ENCODE measurements around the gene NMT1. TPM values are rescaled to one million over a fixed set of nuclear protein-coding genes. Genes with fewer than 3 reads are reported as not detected.
"Not testable (repeated sequence)": the region's sequence is repeated elsewhere in the genome, so short reads cannot be mapped to it uniquely, and the experiment has no call there.

The NMT1 gene
- total and polyA plus RNA-seq, 4 donors, result 37.7 to 120 (median 48.9) TPM

GRCh38 chr17:45123930-45124796, 63.0 kb downstream of the NMT1 start:
- no peaks in the 10 kb centered on the region for H3K27me3 ChIP-seq (ENCODE audit: control insufficient read depth in 3 of 3, insufficient read depth in 3 of 3, low read length in 2 of 3)
- peaks cover 0 to 7% (median 0%) of the 10 kb centered on the region in 4 donors for H3K36me3 ChIP-seq (ENCODE audit: control insufficient read depth in 4 of 4, insufficient read depth in 4 of 4, low read length in 4 of 4)
- no peaks in the 10 kb centered on the region for H3K9me3 ChIP-seq (ENCODE audit: control insufficient read depth in 4 of 4, insufficient read depth in 3 of 4, low read length in 3 of 4)
- H3K4me3 ChIP-seq, result no peak overlapping the region
- WGBS, 2 donors, result 72 to 81% methylated on average over 15 of the region's 15 CpGs
- TF ChIP-seq CTCF (IDR thresholded peaks at IDR 0.05; ENCODE audit: control extremely low read depth, extremely low read depth), result no peak
- H3K27ac ChIP-seq (ENCODE audit: low read depth in 1 of 2, low read length in 1 of 2), result peak overlapping the region; percentile 22 to 73
- ATAC-seq (ENCODE audit: insufficient read depth, low FRiP score) (peak; percentile 65), DNase-seq (no peak)
- H3K4me1 ChIP-seq (ENCODE audit: control insufficient read depth in 5 of 5, insufficient read depth in 5 of 5, low read length in 5 of 5), result peaks cover 0 to 20% (median 6%) of the 10 kb centered on the region in 5 donors
- H3K9ac ChIP-seq (ENCODE audit: insufficient read depth in 1 of 2, low read length in 2 of 2), result no peak overlapping the region

- H3K36me3 ChIP-seq (ENCODE audit: control insufficient read depth in 4 of 4, insufficient read depth in 4 of 4, low read length in 4 of 4); H3K27me3 ChIP-seq (ENCODE audit: control insufficient read depth in 3 of 3, insufficient read depth in 3 of 3, low read length in 2 of 3); H3K9me3 ChIP-seq (ENCODE audit: control insufficient read depth in 4 of 4, insufficient read depth in 3 of 4, low read length in 3 of 4); H3K4me3 ChIP-seq; ATAC-seq (ENCODE audit: insufficient read depth, low FRiP score); DNase-seq; H3K9ac ChIP-seq (ENCODE audit: insufficient read depth in 1 of 2, low read length in 2 of 2): not testable (repeated sequence)
- WGBS, 2 donors, result 74 to 91% methylated on average over 5 of the region's 5 CpGs
- Histone ChIP-seq H3K4me1 (ENCODE audit: control insufficient read depth in 5 of 5, insufficient read depth in 5 of 5, low read length in 5 of 5) (peaks cover 0 to 23% (median 8%) of the 10 kb centered on the region in 5 donors), H3K27ac (ENCODE audit: low read depth in 1 of 2, low read length in 1 of 2) (peak overlapping the region; percentile 22 to 73)
Observed at GRCh38 chr17:45124797-45125122, 63.6 kb downstream of the NMT1 start.

DNA sequence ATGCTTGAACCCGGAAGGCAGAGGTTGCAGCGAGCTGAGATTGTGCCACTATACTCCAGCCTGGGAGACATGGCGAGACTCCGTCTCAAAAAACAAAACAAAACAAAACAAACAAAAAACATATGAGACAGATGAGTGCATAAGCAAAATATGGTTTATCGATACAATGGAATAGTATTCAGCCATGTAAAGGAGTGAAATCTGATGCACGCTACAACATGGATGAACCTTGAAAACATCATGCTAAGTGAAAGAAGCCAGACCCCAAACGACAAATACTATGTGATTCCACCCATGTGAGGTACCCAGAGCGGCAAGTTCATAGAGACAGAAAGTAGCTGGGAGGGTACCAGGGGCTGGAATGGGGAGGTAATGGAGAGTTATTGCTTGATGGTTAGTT, 64.4 kb downstream of the NMT1 start:
- Histone ChIP-seq H3K27ac (ENCODE audit: low read depth in 1 of 2, low read length in 1 of 2) (no peak overlapping the region), H3K36me3 (ENCODE audit: control insufficient read depth in 4 of 4, insufficient read depth in 4 of 4, low read length in 4 of 4) (peaks cover 0 to 4% (median 0%) of the 10 kb centered on the region in 4 donors), H3K27me3 (ENCODE audit: control insufficient read depth in 3 of 3, insufficient read depth in 3 of 3, low read length in 2 of 3) (no peaks in the 10 kb centered on the region), H3K9me3 (ENCODE audit: control insufficient read depth in 4 of 4, insufficient read depth in 3 of 4, low read length in 3 of 4) (no peaks in the 10 kb centered on the region), H3K9ac (ENCODE audit: insufficient read depth in 1 of 2, low read length in 2 of 2) (no peak overlapping the region), H3K4me1 (ENCODE audit: control insufficient read depth in 5 of 5, insufficient read depth in 5 of 5, low read length in 5 of 5) (peaks cover 0 to 26% (median 8%) of the 10 kb centered on the region in 5 donors), H3K4me3 (no peak overlapping the region)
- DNase-seq (no peak), ATAC-seq (ENCODE audit: insufficient read depth, low FRiP score) (no peak)
- 98 to 99% methylated on average over 8 of the region's 8 CpGs for WGBS, 2 donors
- TF ChIP-seq CTCF (IDR thresholded peaks at IDR 0.05; ENCODE audit: control extremely low read depth, extremely low read depth), result no peak

- H3K9me3 ChIP-seq (ENCODE audit: control insufficient read depth in 4 of 4, insufficient read depth in 3 of 4, low read length in 3 of 4), result no peaks in the 10 kb centered on the region
- H3K27me3 ChIP-seq (ENCODE audit: control insufficient read depth in 3 of 3, insufficient read depth in 3 of 3, low read length in 2 of 3), result no peaks in the 10 kb centered on the region
- H3K4me3 ChIP-seq, result no peak overlapping the region
- 71 to 76% methylated on average over 8 of the region's 8 CpGs for WGBS, 2 donors
- TF ChIP-seq CTCF (IDR thresholded peaks at IDR 0.05; ENCODE audit: control extremely low read depth, extremely low read depth), result no peak
- peak overlapping the region; percentile 62 to 87 for H3K27ac ChIP-seq (ENCODE audit: low read depth in 1 of 2, low read length in 1 of 2)
- DNase-seq (no peak), ATAC-seq (ENCODE audit: insufficient read depth, low FRiP score) (no peak)
- H3K4me1 ChIP-seq (ENCODE audit: control insufficient read depth in 5 of 5, insufficient read depth in 5 of 5, low read length in 5 of 5), result peaks cover 0 to 34% (median 9%) of the 10 kb centered on the region in 5 donors
- no peaks in the 10 kb centered on the region for H3K36me3 ChIP-seq (ENCODE audit: control insufficient read depth in 4 of 4, insufficient read depth in 4 of 4, low read length in 4 of 4)
- H3K9ac ChIP-seq (ENCODE audit: insufficient read depth in 1 of 2, low read length in 2 of 2), result no peak overlapping the region
Observed at GRCh38 chr17:45127207-45127547, 66.1 kb downstream of the NMT1 start.

All from lung (tissue), 12 donors.